Kidney capillary endothelial cell (primary cell): ENCODE measurements around the gene CIBAR2.
A peak's percentile ranks its signal among the peaks of the same experiment; 100 is the strongest.
"Not testable (repeated sequence)": the region's sequence is repeated elsewhere in the genome, so short reads cannot be mapped to it uniquely, and the experiment has no call there.

Experiments
- DNase-seq: peaks from one replicate; pipeline ENCODE4 v3.0.0-alpha.2; 2018; ENCODE audit warnings: low spot score

The CIBAR2 gene

DNA sequence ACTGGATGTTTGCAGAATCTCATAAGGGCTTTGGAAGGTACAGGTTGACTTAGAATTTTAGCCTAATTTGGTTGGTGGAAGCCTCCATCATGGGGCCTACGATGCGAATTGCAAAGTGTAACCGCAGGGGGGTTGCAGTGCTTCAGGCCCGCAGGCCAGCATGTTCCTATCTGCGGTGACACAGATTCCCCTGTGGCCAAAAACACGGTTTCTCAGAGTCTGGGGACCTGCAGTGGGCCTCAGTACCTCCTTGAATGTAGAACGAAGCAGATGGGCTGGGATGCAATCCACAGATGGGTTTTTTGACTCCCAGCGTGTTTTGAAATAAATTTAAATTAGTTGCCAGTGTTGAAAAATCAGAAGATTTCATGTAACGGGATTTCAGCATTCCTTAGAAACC lies 49.9 kb downstream of the CIBAR2 start:
- no peak for DNase-seq

GRCh38 chr16:85061566-85061965 lies 50.7 kb downstream of the CIBAR2 start:
- DNase-seq, result no peak

- DNase-seq, result no peak
These were observed 53.4 kb downstream of the CIBAR2 start for GRCh38 chr16:85058909-85059308.

- no peak for DNase-seq
These were observed 54.3 kb downstream of the CIBAR2 start for GRCh38 chr16:85057948-85058347.

DNA sequence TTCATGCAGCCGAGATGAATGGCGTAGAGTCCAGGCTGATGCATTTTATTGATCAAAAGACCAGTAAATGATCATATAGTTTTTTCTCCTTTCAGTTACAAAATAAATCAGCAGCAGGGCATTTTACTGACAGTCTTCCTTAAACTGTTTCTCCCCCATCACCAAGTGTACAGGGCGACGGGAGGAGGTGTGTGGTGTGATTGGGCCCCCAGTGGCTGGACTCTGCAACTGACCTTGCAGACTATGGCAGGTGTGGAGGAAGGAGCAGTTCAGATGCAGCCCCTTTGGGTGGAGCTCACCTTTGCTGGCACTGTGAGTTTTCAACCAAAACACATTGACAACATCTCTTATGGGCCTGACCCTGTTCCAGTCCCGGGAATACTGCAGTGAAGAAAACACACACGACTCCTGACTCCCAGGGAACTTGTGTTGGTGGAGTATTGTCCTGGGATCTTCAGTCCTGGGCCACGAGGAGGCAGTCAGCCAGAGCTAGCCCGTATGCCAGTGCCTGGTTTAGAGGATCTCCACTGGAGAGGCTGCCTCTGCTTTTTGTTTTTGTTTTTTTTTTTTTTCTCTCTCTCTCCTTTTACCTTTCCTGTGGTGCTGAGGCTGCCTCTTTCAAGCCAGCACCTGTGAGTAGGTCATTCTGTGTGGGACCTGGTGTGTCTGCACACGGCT lies 54.9 kb downstream of the CIBAR2 start:
- no peak for DNase-seq

DNA sequence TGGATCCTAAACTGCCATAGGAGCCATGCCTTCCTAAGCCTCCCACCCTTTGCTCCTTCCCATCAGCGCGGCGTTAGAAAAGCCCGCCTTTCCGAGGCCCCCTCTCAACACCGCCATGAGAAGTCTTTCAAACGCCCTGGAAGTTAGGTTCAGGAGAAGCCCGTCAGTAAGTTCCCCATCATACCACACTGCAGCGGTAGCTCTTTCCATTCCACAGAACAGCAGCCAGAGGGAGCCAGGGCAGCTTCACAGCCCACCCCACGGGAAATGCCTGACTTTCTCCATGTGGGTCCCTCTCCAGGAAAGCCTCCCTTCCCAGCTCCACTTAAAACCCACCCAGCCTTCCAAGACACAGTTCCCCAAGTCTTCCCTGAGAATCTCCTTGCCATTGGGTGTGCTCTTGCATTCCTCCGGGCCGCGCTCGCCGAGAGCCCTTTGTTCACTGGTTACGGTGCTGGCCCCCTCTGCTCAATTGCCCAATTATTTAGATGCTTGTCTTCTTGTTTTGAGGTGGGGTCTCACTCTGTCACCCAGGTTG lies 56.0 kb downstream of the CIBAR2 start:
- DNase-seq, result no peak

DNA sequence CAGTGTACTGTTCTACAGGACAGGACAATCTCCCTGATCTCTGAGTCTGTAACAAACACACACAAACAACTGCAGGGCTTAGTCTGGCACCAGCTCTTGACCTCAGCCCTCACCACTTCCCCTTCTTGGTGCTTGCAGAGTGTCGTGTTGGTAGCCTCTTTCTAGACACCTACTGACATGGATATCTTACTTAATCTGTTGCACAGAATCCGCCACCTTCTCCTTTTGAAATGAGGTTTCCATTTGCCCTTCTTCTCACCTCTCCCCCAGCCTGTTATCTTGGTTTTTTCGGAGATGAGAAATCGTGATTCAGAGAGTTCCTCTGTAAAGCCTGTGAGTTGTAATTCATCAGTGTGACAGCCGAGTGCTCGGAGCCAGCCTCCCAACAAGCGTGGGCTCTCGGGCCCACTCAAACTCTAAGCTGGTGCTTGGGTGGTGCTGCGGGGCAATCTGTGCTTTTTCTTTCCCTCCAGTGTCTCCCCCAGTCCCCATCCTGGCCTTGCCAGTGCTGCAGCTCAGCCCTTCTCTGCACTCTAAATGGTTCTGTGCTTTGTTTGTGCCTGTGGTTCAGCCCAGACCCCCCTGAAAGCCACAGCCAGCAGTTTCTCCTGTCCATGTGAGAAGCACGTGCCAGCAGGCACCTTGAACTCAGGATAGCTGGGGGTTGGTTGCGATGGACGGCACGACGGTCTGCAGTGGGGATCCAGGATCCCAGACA lies 56.6 kb downstream of the CIBAR2 start:
- peak; percentile 44 for DNase-seq

GRCh38 chr16:85054948-85055492 lies 57.3 kb downstream of the CIBAR2 start:
- no peak for DNase-seq

DNA sequence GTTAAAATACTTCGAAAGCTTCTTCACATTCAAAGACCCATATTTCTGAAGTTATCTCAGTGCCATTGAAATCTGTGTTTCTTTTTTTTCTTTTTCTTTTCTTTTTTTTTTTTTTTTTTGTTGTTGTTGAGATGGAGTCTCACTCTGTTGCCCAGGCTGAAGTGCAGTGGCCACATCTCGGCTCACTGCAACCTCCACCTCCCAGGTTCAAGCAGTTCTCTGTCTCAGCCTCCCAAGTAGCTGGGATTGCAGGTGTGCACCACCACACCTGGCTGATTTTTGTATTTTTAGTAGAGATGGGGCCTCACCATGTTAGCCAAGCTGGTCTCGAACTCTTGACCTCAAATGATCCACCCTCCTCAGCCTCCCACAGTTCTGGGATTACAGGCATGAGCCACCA lies 58.0 kb downstream of the CIBAR2 start:
- not testable (repeated sequence) for DNase-seq

DNA sequence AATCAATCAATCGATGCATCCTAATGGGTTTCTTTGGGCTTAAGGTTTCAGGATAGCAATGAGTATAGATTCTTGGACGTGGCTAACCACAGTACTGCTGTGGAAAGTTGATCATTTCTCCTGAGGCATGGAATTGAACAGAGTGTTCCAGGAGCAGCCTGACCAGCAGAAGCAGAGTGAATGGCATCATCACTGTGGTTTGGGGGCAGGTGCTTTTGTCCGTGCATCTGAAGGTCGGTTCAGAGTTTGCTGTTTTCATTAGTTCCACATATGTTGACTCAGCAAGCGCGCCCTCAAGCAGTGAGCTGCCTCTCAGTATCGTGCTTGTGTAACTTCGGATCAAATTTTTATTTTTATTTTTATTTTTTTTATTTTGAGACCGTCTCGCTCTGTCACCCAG lies 59.7 kb downstream of the CIBAR2 start:
- DNase-seq, result no peak

DNA sequence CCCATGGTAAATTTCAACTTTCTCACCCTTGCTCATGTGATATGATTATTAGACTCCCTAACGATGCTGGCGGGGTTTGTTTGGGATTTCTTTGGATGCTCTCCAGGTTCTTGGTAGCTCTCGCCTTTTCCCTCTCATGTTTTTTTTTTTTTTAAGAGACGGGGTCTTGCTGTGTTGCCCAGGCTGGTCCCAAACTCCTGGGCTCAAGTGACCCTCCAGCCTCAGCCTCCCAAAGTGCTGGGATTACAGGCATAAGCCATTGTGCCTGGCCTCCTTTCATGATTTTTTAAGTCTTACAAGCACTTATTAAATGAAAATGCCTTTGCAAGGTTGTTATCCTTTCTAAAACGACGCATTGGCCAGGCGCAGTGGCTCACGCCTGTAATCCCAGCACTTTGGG lies 60.6 kb downstream of the CIBAR2 start:
- DNase-seq, result no peak

DNA sequence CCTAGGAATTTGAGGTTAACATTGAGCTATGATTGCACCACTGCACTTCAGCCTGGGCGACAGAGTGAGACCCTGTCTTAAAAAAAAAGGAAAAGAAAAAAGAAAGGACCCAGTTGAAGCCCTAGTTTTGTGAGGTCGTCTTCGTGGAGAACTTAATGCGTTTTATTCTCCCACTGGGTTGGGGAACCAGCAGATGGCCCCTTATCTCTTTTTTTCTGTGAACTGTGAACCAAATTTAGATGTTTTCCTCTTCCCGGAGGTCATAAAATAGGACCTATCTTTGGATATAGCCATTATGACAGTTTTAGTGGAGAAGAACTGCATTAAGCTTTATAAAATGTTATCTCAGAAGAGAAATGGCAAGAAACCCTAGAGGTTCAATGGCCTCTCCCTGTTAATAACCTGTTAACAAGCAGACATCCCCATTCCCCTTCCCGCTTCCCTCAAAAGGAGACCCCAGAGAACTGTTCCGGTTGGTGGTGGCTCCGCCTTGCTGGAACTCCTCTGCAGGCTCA lies 61.1 kb downstream of the CIBAR2 start:
- DNase-seq, result no peak

GRCh38 chr16:85049706-85050305 lies 62.5 kb downstream of the CIBAR2 start:
- DNase-seq, result no peak

- no peak for DNase-seq
These were observed 63.2 kb downstream of the CIBAR2 start for GRCh38 chr16:85048921-85049562.
